Lower lobe of right lung (tissue), 2 donors: Measurements from ENCODE around the gene MYOM1. TPM values are rescaled to one million over a fixed set of nuclear protein-coding genes. Genes with fewer than 3 reads are reported as not detected.

ENCODE experiments used
- ATAC-seq, 2 donors: fragments of 200-7000 bp; cut with Tn5 transposase; one replicate each; pipeline ENCODE4 v1.9.1; 2020 to 2022; ENCODE audit warnings: mild to moderate bottlenecking in 2 of 2, moderate library complexity in 2 of 2
- DNase-seq: peaks from one replicate; pipeline ENCODE4 v3.0.0-alpha.2; 2020
- H3K27ac ChIP-seq: fragments of 200-600 bp; one replicate; pipeline ENCODE4 v1.8.0; 2022
- H3K27me3 ChIP-seq: fragments of 200-600 bp; one replicate; pipeline ENCODE4 v1.8.0; 2022; ENCODE audit warnings: low read depth
- H3K36me3 ChIP-seq: fragments of 200-600 bp; one replicate; pipeline ENCODE4 v1.8.0; 2022; ENCODE audit warnings: mild to moderate bottlenecking
- H3K4me1 ChIP-seq: fragments of 200-600 bp; one replicate; pipeline ENCODE4 v1.8.0; 2022
- H3K4me3 ChIP-seq: fragments of 200-600 bp; one replicate; pipeline ENCODE4 v1.8.0; 2022; ENCODE audit warnings: mild to moderate bottlenecking
- H3K9me3 ChIP-seq: fragments of 200-600 bp; one replicate; pipeline ENCODE4 v1.8.0; 2022
- CTCF ChIP-seq: fragments of 200-600 bp; IDR thresholded peaks from one replicate; pipeline ENCODE4 v1.8.0; 2022; ENCODE audit warnings: antibody characterized with exemption, mild to moderate bottlenecking
- intact Hi-C: fragments of 100-400 bp; cut with DNase I; formaldehyde crosslinking; loops from one replicate; pipeline ENCODE4 v1.11.0; 2022
- total RNA-seq: library from RNA; stranded (reverse); fragmentation: NEBNext Ultra II Directional; extraction: Animal tissue kit (Norgen Biotek cat#: 25700); gene quantifications from one replicate; pipeline ENCODE4 v1.2.1, GENCODE V29; 2021
- donor health status: DM: no; HTN: yes; CAD: no; lungs with severe emphysema.

The MYOM1 gene
- total RNA-seq, 1 donor from 2014 or later: 5.0 TPM

- intact Hi-C loops: no loop called here
- DNase-seq: no peak
- H3K36me3 ChIP-seq: no peaks in the 10 kb centered on the region
These were observed 112.0 kb downstream of the MYOM1 start for GRCh38 chr18:3107740-3108151.

GRCh38 chr18:3104190-3105054, 115.3 kb downstream of the MYOM1 start:
- no peaks in the 10 kb centered on the region for H3K4me1 ChIP-seq
- no peak overlapping the region for H3K27ac ChIP-seq
- intact Hi-C loops: no loop called here
- no peak for ATAC-seq
- no peaks in the 10 kb centered on the region for H3K9me3 ChIP-seq
- no peak for TF ChIP-seq CTCF
- H3K4me3 ChIP-seq: no peak overlapping the region
- no peak for DNase-seq
- no peaks in the 10 kb centered on the region for H3K36me3 ChIP-seq
- no peaks in the 10 kb centered on the region for H3K27me3 ChIP-seq

More at GRCh38 chr18:3107740-3108151, 112.0 kb downstream of the MYOM1 start:
- Histone ChIP-seq H3K27me3 (no peaks in the 10 kb centered on the region), H3K27ac (no peak overlapping the region), H3K9me3 (no peaks in the 10 kb centered on the region), H3K4me3 (no peak overlapping the region), H3K4me1 (no peaks in the 10 kb centered on the region)
- no peak for TF ChIP-seq CTCF
- no peak for ATAC-seq

- no peak overlapping the region for H3K4me3 ChIP-seq
- ATAC-seq: no peak
These were observed 116.2 kb downstream of the MYOM1 start for GRCh38 chr18:3103576-3103975.

GRCh38 chr18:3102983-3103382, 116.8 kb downstream of the MYOM1 start:
- ATAC-seq (no peak), DNase-seq (no peak)
- no peak overlapping the region for H3K4me3 ChIP-seq
- no peaks in the 10 kb centered on the region for H3K4me1 ChIP-seq
- intact Hi-C loops: no loop called here
- H3K27ac ChIP-seq: no peak overlapping the region
- H3K36me3 ChIP-seq: no peaks in the 10 kb centered on the region
- H3K9me3 ChIP-seq: no peaks in the 10 kb centered on the region
- H3K27me3 ChIP-seq: no peaks in the 10 kb centered on the region
- TF ChIP-seq CTCF: no peak

More at GRCh38 chr18:3103576-3103975, 116.2 kb downstream of the MYOM1 start:
- TF ChIP-seq CTCF: no peak
- Histone ChIP-seq H3K27me3 (no peaks in the 10 kb centered on the region), H3K9me3 (no peaks in the 10 kb centered on the region), H3K36me3 (no peaks in the 10 kb centered on the region), H3K27ac (no peak overlapping the region), H3K4me1 (no peaks in the 10 kb centered on the region)
- intact Hi-C loops: no loop called here
- no peak for DNase-seq

GRCh38 chr18:3100498-3101132, 119.2 kb downstream of the MYOM1 start:
- no peak for DNase-seq
- no peaks in the 10 kb centered on the region for H3K4me1 ChIP-seq
- H3K27ac ChIP-seq: no peak overlapping the region
- no peaks in the 10 kb centered on the region for H3K36me3 ChIP-seq
- TF ChIP-seq CTCF: no peak
- H3K9me3 ChIP-seq: no peaks in the 10 kb centered on the region
- H3K4me3 ChIP-seq: no peak overlapping the region
- no peaks in the 10 kb centered on the region for H3K27me3 ChIP-seq
- no peak for ATAC-seq
- intact Hi-C loops: no loop called here
